ENCODE results near the gene NEDD4L. TPM values are rescaled to one million over a fixed set of nuclear protein-coding genes. Genes with fewer than 3 reads are reported as not detected.
A peak's percentile ranks its signal among the peaks of the same experiment; 100 is the strongest.

NEDD4L gene
- total and polyA plus RNA-seq, 2 experiments from 2014 or later, result 36.2 to 72.3 TPM

GRCh38 chr18:58015065-58015780 lies 28.8 kb upstream of the NEDD4L start:
- peak; percentile 78 for ATAC-seq
- Mint-ChIP-seq H3K9me3 (peaks cover 19% of the 10 kb centered on the region), H3K4me3 (no peak overlapping the region), H3K4me1 (peaks cover 13% of the 10 kb centered on the region), H3K27me3 (ENCODE audit: insufficient read depth, low read depth, poor library complexity) (no peaks in the 10 kb centered on the region), H3K36me3 (ENCODE audit: low read depth) (peaks cover 15% of the 10 kb centered on the region; the same call in 2 of the 3 replicates), H3K27ac (no peak overlapping the region)
- H3K79me2 ChIP-seq (replicated peaks; ENCODE audit: insufficient read depth), result no peaks in the 10 kb centered on the region
- no peak overlapping the region for H3K27ac ChIP-seq (ENCODE audit: low read depth)
- no peak overlapping the region for H3K4me2 ChIP-seq
- no peaks in the 10 kb centered on the region for H4K20me1 ChIP-seq (replicated peaks; ENCODE audit: insufficient read depth)
- no peaks in the 10 kb centered on the region for H3K9me2 ChIP-seq (ENCODE audit: insufficient read depth)
- no peak overlapping the region for H2AFZ ChIP-seq
- H3K4me1 ChIP-seq (ENCODE audit: insufficient read depth), result peaks cover 16% of the 10 kb centered on the region; the same call in 1 of the 2 replicates
- no peak overlapping the region for H3K4me3 ChIP-seq
- no peak for TF ChIP-seq ZNF114 (CRISPR knock-in tag; IDR thresholded peaks at IDR 0.05)
- TF ChIP-seq, protein P1, sequence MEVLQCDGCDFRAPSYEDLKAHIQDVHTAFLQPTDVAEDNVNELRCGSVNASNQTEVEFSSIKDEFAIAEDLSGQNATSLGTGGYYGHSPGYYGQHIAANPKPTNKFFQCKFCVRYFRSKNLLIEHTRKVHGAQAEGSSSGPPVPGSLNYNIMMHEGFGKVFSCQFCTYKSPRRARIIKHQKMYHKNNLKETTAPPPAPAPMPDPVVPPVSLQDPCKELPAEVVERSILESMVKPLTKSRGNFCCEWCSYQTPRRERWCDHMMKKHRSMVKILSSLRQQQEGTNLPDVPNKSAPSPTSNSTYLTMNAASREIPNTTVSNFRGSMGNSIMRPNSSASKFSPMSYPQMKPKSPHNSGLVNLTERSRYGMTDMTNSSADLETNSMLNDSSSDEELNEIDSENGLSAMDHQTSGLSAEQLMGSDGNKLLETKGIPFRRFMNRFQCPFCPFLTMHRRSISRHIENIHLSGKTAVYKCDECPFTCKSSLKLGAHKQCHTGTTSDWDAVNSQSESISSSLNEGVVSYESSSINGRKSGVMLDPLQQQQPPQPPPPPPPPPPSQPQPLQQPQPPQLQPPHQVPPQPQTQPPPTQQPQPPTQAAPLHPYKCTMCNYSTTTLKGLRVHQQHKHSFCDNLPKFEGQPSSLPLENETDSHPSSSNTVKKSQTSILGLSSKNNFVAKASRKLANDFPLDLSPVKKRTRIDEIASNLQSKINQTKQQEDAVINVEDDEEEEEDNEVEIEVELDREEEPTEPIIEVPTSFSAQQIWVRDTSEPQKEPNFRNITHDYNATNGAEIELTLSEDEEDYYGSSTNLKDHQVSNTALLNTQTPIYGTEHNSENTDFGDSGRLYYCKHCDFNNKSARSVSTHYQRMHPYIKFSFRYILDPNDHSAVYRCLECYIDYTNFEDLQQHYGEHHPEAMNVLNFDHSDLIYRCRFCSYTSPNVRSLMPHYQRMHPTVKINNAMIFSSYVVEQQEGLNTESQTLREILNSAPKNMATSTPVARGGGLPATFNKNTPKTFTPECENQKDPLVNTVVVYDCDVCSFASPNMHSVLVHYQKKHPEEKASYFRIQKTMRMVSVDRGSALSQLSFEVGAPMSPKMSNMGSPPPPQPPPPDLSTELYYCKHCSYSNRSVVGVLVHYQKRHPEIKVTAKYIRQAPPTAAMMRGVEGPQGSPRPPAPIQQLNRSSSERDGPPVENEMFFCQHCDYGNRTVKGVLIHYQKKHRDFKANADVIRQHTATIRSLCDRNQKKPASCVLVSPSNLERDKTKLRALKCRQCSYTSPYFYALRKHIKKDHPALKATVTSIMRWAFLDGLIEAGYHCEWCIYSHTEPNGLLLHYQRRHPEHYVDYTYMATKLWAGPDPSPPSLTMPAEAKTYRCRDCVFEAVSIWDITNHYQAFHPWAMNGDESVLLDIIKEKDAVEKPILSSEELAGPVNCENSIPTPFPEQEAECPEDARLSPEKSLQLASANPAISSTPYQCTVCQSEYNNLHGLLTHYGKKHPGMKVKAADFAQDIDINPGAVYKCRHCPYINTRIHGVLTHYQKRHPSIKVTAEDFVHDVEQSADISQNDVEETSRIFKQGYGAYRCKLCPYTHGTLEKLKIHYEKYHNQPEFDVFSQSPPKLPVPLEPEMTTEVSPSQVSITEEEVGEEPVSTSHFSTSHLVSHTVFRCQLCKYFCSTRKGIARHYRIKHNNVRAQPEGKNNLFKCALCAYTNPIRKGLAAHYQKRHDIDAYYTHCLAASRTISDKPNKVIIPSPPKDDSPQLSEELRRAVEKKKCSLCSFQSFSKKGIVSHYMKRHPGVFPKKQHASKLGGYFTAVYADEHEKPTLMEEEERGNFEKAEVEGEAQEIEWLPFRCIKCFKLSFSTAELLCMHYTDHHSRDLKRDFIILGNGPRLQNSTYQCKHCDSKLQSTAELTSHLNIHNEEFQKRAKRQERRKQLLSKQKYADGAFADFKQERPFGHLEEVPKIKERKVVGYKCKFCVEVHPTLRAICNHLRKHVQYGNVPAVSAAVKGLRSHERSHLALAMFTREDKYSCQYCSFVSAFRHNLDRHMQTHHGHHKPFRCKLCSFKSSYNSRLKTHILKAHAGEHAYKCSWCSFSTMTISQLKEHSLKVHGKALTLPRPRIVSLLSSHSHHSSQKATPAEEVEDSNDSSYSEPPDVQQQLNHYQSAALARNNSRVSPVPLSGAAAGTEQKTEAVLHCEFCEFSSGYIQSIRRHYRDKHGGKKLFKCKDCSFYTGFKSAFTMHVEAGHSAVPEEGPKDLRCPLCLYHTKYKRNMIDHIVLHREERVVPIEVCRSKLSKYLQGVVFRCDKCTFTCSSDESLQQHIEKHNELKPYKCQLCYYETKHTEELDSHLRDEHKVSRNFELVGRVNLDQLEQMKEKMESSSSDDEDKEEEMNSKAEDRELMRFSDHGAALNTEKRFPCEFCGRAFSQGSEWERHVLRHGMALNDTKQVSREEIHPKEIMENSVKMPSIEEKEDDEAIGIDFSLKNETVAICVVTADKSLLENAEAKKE (CRISPR knock-in tag; IDR thresholded peaks at IDR 0.05), result peak; percentile 61; the same call in 1 of the 2 replicates
- no peaks in the 10 kb centered on the region for H3F3A ChIP-seq (replicated peaks; ENCODE audit: low read depth)
- DNase-seq (ENCODE audit: low spot score), result no peak
- no peaks in the 10 kb centered on the region for H3K27me3 ChIP-seq (ENCODE audit: insufficient read depth)
- no peaks in the 10 kb centered on the region for H3K36me3 ChIP-seq (ENCODE audit: insufficient read depth)

DNA sequence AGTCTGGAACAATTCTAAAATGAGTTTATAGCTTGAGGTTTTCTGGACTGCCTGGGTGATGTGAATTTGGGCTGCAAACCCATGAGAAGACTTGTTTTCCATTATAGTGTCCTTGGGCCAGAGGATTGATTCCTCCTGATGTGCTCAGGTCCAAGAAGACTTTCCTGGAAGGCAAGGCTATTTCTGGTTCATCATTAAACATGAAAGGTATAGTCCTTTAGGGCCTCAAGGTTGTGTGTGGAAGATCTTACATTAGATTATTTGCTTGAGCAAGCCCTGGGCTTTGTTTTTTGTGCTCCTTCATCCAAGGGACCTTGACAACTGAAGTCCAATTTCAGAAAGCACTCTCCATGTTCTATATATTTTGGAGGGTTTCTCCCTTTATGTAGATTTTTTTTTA lies 26.8 kb upstream of the NEDD4L start:
- DNase-seq (ENCODE audit: low spot score) (no peak), ATAC-seq (no peak)
- Histone ChIP-seq H3K9me2 (ENCODE audit: insufficient read depth) (no peaks in the 10 kb centered on the region; the same call in 1 of the 2 replicates), H3K27ac (ENCODE audit: low read depth) (no peak overlapping the region), H3F3A (replicated peaks; ENCODE audit: low read depth) (no peaks in the 10 kb centered on the region), H3K4me3 (no peak overlapping the region), H4K20me1 (replicated peaks; ENCODE audit: insufficient read depth) (no peaks in the 10 kb centered on the region), H3K27me3 (ENCODE audit: insufficient read depth) (no peaks in the 10 kb centered on the region), H3K79me2 (replicated peaks; ENCODE audit: insufficient read depth) (no peaks in the 10 kb centered on the region), H2AFZ (no peak overlapping the region), H3K36me3 (ENCODE audit: insufficient read depth) (no peaks in the 10 kb centered on the region), H3K4me2 (no peak overlapping the region), H3K4me1 (ENCODE audit: insufficient read depth) (peaks cover 16% of the 10 kb centered on the region; the same call in 1 of the 2 replicates)
- Mint-ChIP-seq H3K9me3 (peaks cover 19% of the 10 kb centered on the region), H3K4me1 (peaks cover 13% of the 10 kb centered on the region), H3K36me3 (ENCODE audit: low read depth) (peaks cover 15% of the 10 kb centered on the region; the same call in 2 of the 3 replicates), H3K4me3 (no peak overlapping the region), H3K27ac (no peak overlapping the region), H3K27me3 (ENCODE audit: insufficient read depth, low read depth, poor library complexity) (peaks cover 2% of the 10 kb centered on the region)
- no peak for TF ChIP-seq EZH2phosphoT487 (IDR thresholded peaks at IDR 0.05; ENCODE audit: unreplicated experiment)
- TF ChIP-seq, protein P2, sequence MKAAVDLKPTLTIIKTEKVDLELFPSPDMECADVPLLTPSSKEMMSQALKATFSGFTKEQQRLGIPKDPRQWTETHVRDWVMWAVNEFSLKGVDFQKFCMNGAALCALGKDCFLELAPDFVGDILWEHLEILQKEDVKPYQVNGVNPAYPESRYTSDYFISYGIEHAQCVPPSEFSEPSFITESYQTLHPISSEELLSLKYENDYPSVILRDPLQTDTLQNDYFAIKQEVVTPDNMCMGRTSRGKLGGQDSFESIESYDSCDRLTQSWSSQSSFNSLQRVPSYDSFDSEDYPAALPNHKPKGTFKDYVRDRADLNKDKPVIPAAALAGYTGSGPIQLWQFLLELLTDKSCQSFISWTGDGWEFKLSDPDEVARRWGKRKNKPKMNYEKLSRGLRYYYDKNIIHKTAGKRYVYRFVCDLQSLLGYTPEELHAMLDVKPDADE (IDR thresholded peaks at IDR 0.05), result no peak
- no peak for TF ChIP-seq ZNF114 (CRISPR knock-in tag; IDR thresholded peaks at IDR 0.05)
- TF ChIP-seq POLR2AphosphoS5 (IDR thresholded peaks at IDR 0.05; ENCODE audit: low read depth), result no peak
- no peak for TF ChIP-seq CTCF (conservative IDR thresholded peaks at IDR 0.05; ENCODE audit: low read depth in 2 of 2)
